Ovary (tissue), 3 donors: ENCODE data around the gene ITPR2.

Source experiments
- EP300 ChIP-seq: sonication (generic); formaldehyde crosslinking; IDR thresholded peaks from one replicate; pipeline ENCODE4 v1.6.1; 2017; ENCODE audit warnings: antibody characterized with exemption
- POLR2A ChIP-seq: fragments of 450-650 bp; IDR thresholded peaks from one replicate; pipeline ENCODE4 v1.6.1; 2017; ENCODE audit warnings: antibody characterized with exemption, mild to moderate bottlenecking, moderate library complexity
- TF ChIP-seq, protein P1 (sequence below), 3 donors: fragments of 450-650 bp in 2 of 3; fragments of 200-600 bp in 1 of 3; IDR thresholded peaks; one replicate each; pipeline versions ENCODE4 v1.5.1 to v1.8.0; 2016 to 2022; ENCODE audit warnings: antibody characterized with exemption in 3 of 3, mild to moderate bottlenecking in 1 of 3
- donor health status: DM: no; HTN: no; CAD: no.

DNA sequence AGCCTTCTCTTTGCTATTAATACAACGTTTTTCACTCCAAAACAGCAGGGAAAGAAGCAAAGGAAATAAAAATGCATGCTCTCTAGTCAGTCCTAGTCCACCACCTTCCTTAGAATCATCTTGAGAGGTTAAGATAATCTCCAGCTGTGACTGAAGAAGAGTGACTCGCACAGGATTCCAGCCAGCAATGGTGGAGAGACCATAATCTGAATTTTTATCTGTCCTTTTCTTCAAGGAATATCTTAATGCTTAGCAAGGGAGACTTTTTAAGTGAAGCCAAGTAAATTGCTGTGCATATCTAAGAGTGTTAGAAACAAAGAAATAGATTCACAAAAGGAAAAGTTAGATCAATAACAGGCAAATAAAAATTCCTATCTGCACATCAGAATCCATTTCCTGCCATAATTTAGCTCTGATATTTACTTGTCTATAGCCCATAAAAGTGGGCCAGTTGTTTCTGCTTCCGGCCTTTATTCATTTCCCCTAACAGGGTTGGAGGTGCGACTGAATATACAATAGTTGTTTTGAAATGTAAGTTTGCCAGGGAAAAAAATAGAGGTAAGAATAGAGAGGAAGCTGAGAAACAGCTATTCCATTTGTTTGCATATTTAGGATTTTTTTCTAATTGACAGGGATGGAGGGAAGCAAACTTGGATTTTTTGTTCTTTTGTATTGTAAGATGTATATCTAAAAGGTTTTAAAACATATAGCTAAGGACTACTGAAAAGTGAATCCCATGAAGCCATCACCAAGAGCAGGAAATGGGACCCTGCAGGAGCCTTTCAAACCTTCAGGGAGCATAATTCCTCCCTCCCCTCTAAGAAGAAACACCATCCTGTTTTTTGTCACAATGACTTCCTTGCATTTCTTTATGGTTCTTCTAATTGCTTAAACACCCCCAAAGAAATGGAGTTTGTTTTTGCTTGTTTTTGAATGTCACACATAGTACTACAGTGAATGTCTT lies 154.0 kb downstream of the ITPR2 start:
- no peak for TF ChIP-seq EP300
- TF ChIP-seq, protein P1, sequence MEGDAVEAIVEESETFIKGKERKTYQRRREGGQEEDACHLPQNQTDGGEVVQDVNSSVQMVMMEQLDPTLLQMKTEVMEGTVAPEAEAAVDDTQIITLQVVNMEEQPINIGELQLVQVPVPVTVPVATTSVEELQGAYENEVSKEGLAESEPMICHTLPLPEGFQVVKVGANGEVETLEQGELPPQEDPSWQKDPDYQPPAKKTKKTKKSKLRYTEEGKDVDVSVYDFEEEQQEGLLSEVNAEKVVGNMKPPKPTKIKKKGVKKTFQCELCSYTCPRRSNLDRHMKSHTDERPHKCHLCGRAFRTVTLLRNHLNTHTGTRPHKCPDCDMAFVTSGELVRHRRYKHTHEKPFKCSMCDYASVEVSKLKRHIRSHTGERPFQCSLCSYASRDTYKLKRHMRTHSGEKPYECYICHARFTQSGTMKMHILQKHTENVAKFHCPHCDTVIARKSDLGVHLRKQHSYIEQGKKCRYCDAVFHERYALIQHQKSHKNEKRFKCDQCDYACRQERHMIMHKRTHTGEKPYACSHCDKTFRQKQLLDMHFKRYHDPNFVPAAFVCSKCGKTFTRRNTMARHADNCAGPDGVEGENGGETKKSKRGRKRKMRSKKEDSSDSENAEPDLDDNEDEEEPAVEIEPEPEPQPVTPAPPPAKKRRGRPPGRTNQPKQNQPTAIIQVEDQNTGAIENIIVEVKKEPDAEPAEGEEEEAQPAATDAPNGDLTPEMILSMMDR (IDR thresholded peaks at IDR 0.05), result no peak
- no peak for TF ChIP-seq POLR2A
